Measurements from ENCODE around the gene PCGF5. TPM values are rescaled to one million over a fixed set of nuclear protein-coding genes. Genes with fewer than 3 reads are reported as not detected.
A peak's percentile ranks its signal among the peaks of the same experiment; 100 is the strongest.

PCGF5 gene
- total and polyA plus RNA-seq, 11 donors, result 54.2 to 90.7 (median 85.6) TPM

- Histone ChIP-seq H3K27me3 (no peaks in the 10 kb centered on the region), H3K36me3 (peaks cover 0 to 33% (median 15%) of the 10 kb centered on the region in 9 donors), H3K4me1 (peaks cover 0 to 50% (median 14%) of the 10 kb centered on the region in 12 donors), H3K4me3 (no peak overlapping the region), H3K9me3 (no peaks in the 10 kb centered on the region), H3K27ac (peak overlapping the region in 1 of 12 donors; percentile 3)
- 38 to 64% (median 52%) methylated on average over 1 of the region's 1 CpG for WGBS, 4 donors
- intact Hi-C loops (cut with DNase I), result loop anchor here in 6 of 10 donors (2.0 to 10.0 kb wide), 7 partner anchors 155 to 335 kb away; no protein-coding TSS in a partner anchor
- ATAC-seq (peak in 3 of 4 donors; percentile 9 to 52 (median 14)), DNase-seq (no peak)
- TF ChIP-seq CTCF (IDR thresholded peaks at IDR 0.05) (no peak), POLR2A (IDR thresholded peaks at IDR 0.05) (no peak)
These were observed 27.1 kb downstream of the PCGF5 start for GRCh38 chr10:91247360-91248111.

GRCh38 chr10:91249700-91250099 lies 29.2 kb downstream of the PCGF5 start:
- no peak for TF ChIP-seq CTCF (IDR thresholded peaks at IDR 0.05)
- no peak for TF ChIP-seq POLR2A (IDR thresholded peaks at IDR 0.05)
- peak overlapping the region in 1 of 12 donors; percentile 23 for H3K27ac ChIP-seq

DNA sequence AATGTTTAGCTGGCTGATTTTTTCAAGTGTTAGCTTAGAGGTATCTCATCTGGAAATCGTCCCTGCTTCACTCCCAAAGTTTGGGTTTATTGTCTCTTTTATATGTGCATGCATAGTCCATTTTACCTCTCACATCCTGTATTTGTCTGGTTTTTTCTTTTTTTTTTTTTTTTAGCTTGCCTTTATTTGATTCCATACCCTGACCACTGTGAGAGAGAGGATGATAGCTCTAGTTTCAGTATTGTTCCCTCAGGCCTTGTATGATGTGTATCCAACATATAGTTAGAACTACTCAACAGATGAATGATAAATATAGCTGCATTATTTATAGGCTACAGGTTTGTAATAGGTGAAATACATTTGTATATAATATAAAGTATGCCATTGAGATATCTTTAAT lies 29.9 kb downstream of the PCGF5 start:
- ATAC-seq, result no peak
- Histone ChIP-seq H3K4me3 (no peak overlapping the region), H3K27ac (peak overlapping the region in 1 of 12 donors; percentile 23), H3K4me1 (peaks cover 0 to 45% (median 14%) of the 10 kb centered on the region in 12 donors), H3K36me3 (peaks cover 0 to 62% (median 42%) of the 10 kb centered on the region in 9 donors), H3K27me3 (no peaks in the 10 kb centered on the region), H3K9me3 (peaks cover 0 to 6% (median 0%) of the 10 kb centered on the region in 12 donors)
- 31 to 46% (median 35%) methylated on average over 1 of the region's 1 CpG for WGBS, 4 donors
- DNase-seq, result no peak
- no peak for TF ChIP-seq CTCF (IDR thresholded peaks at IDR 0.05)
- TF ChIP-seq POLR2A (IDR thresholded peaks at IDR 0.05), result no peak
- intact Hi-C loops (cut with DNase I), result loop anchor here in 9 of 10 donors (2.0 to 10.0 kb wide), 11 partner anchors 88 to 340 kb away; no protein-coding TSS in a partner anchor

More at GRCh38 chr10:91249700-91250099, 29.2 kb downstream of the PCGF5 start:
- Histone ChIP-seq H3K27me3 (no peaks in the 10 kb centered on the region), H3K4me1 (peaks cover 0 to 46% (median 14%) of the 10 kb centered on the region in 12 donors), H3K4me3 (no peak overlapping the region), H3K36me3 (peaks cover 0 to 55% (median 35%) of the 10 kb centered on the region in 9 donors), H3K9me3 (no peaks in the 10 kb centered on the region)
- DNase-seq (no peak), ATAC-seq (no peak)
- intact Hi-C loops (cut with DNase I), result loop anchor here (2.0 to 10.0 kb wide), 14 partner anchors 87 to 339 kb away; no protein-coding TSS in a partner anchor
- 49 to 53% (median 50%) methylated on average over 3 of the region's 3 CpGs for WGBS, 4 donors

DNA sequence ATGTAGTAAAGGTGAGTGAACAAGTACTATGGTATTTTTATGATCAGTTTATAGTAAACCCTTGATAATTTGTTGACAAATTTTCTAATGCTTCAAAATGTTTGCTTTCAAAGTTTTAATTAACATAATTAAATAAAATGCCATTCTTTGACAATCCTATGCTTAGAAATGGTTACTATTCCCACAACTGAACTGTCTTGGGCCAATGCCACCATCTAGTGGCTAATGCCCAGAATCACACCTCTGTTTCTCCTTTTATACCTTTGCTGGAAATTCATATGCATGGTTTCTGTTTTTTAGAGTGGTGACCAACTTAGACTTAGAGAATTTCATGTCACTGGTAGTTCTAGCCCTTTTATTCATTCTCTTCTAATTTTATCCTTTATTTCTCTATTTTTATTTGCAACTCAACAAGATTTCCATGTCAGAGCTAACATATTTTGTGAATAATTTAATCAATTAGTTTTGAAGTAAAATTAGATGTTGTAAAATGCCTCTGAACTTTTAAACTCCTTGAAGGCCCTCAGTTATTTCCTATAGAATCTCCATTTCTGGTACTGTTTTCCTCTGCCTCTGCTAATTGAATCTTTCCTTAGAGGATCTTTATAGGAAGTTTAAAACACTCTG lies 31.1 kb downstream of the PCGF5 start:
- intact Hi-C loops (cut with DNase I), result loop anchor here (1.0 to 10.0 kb wide), 16 partner anchors 89 to 341 kb away; no protein-coding TSS in a partner anchor
- ATAC-seq (peak in 3 of 4 donors; percentile 63 to 78 (median 67)), DNase-seq (peak in 4 of 5 donors; percentile 28 to 52 (median 40))
- peaks cover 0 to 33% (median 10%) of the 10 kb centered on the region in 12 donors for H3K4me1 ChIP-seq
- H3K4me3 ChIP-seq, result no peak overlapping the region
- peaks cover 0 to 13% (median 0%) of the 10 kb centered on the region in 12 donors for H3K9me3 ChIP-seq
- peaks cover 0 to 74% (median 54%) of the 10 kb centered on the region in 9 donors for H3K36me3 ChIP-seq
- no peaks in the 10 kb centered on the region for H3K27me3 ChIP-seq
- peak; percentile 88 to 97 (median 94) for TF ChIP-seq CTCF (IDR thresholded peaks at IDR 0.05)
- TF ChIP-seq POLR2A (IDR thresholded peaks at IDR 0.05), result no peak
- no peak overlapping the region for H3K27ac ChIP-seq

Data from heart left ventricle (tissue), 16 donors.